SK-N-MC (cell line): ENCODE results near the gene TCF15.
"Not testable (repeated sequence)": the region's sequence is repeated elsewhere in the genome, so short reads cannot be mapped to it uniquely, and the experiment has no call there.

Experiments
- EZH2 ChIP-seq: fragments of 200-600 bp; sonication (generic); IDR thresholded peaks from one replicate; pipeline ENCODE4 v1.6.1; 2017; ENCODE audit warnings: antibody characterized with exemption
- FOXP2 ChIP-seq: optimal IDR thresholded peaks from 2 replicates; pipeline ENCODE3; 2011; ENCODE audit warnings: mild to moderate bottlenecking, moderate library complexity; ENCODE audit not compliant: insufficient read depth; ENCODE audit errors: extremely low read length, control extremely low read depth

DNA sequence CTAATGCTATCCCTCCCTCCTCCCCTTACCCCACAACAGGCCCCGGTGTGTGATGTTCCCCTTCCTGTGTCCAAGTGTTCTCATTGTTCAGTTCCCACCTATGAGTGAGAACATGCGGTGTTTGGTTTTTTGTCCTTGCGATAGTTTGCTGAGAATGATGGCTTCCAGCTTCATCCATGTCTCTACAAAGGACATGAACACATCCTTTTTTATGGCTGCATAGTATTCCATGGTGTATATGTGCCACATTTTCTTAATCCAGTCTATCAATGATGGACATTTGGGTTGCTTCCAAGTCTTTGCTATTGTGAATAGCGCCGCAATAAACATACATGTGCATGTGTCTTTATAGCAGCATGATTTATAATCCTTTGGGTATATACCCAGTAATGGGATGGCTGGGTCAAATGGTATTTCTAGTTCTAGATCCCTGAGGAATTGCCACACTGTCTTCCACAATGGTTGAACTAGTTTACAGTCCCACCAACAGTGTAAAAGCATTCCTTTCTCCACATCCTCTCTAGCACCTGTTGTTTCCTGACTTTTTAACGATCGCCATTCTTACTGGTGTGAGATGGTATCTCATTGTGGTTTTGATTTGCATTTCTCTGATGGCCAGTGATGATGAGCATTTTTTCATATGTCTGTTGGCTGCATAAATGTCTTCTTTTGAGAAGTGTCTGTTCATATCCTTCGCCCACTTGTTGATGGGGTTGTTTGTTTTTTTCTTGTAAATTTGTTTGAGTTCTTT lies 31.0 kb downstream of the TCF15 start:
- not testable (repeated sequence) for TF ChIP-seq EZH2, FOXP2
